SK-N-MC (cell line): Measurements from ENCODE around the gene CPT1A.

Experiments
- DNase-seq: peaks from one replicate; pipeline ENCODE4 v3.0.0-alpha.2; 2011; ENCODE audit warnings: low read depth, low spot score
- H3K27ac ChIP-seq: fragments of 200-600 bp; sonication (generic); 2 replicates; pipeline ENCODE4 v1.5.1; 2016; ENCODE audit warnings: mixed run types
- H3K36me3 ChIP-seq: fragments of 200-600 bp; sonication (generic); 2 replicates; pipeline ENCODE4 v1.6.1; 2017; ENCODE audit warnings: antibody characterized with exemption, low read length, mixed read lengths; ENCODE audit not compliant: insufficient read depth
- H3K4me3 ChIP-seq: fragments of 200-600 bp; sonication (generic); 2 replicates; pipeline ENCODE4 v1.5.1; 2016
- H3K9ac ChIP-seq: fragments of 200-600 bp; sonication (generic); 2 replicates; pipeline ENCODE4 v1.8.0; 2017; ENCODE audit warnings: mixed run types, mixed read lengths; ENCODE audit not compliant: insufficient read length
- H3K9me3 ChIP-seq: fragments of 200-600 bp; sonication (generic); 2 replicates; pipeline ENCODE4 v1.6.1; 2017; ENCODE audit warnings: low read depth, mild to moderate bottlenecking, antibody characterized with exemption, low read length, moderate library complexity, mixed read lengths
- EZH2 ChIP-seq: fragments of 200-600 bp; sonication (generic); IDR thresholded peaks from one replicate; pipeline ENCODE4 v1.6.1; 2017; ENCODE audit warnings: antibody characterized with exemption
- FOXP2 ChIP-seq: optimal IDR thresholded peaks from 2 replicates; pipeline ENCODE3; 2011; ENCODE audit warnings: mild to moderate bottlenecking, moderate library complexity; ENCODE audit not compliant: insufficient read depth; ENCODE audit errors: extremely low read length, control extremely low read depth
- POLR2AphosphoS5 ChIP-seq: IDR thresholded peaks from 2 replicates; pipeline ENCODE4 v1.6.1; 2012; ENCODE audit warnings: mild to moderate bottlenecking, low read depth, low read length, borderline replicate concordance

The CPT1A gene

GRCh38 chr11:68818181-68818580, 23.5 kb downstream of the CPT1A start:
- Histone ChIP-seq H3K27ac (no peak overlapping the region), H3K9me3 (no peaks in the 10 kb centered on the region), H3K9ac (no peak overlapping the region), H3K4me3 (no peak overlapping the region), H3K36me3 (peaks cover 34% of the 10 kb centered on the region)
- DNase-seq, result no peak
- TF ChIP-seq FOXP2 (no peak), EZH2 (no peak), POLR2AphosphoS5 (no peak)

- TF ChIP-seq FOXP2 (no peak), POLR2AphosphoS5 (no peak), EZH2 (no peak)
- H3K4me3 ChIP-seq, result no peak overlapping the region
- H3K9me3 ChIP-seq, result no peaks in the 10 kb centered on the region
- no peak overlapping the region for H3K27ac ChIP-seq
- H3K9ac ChIP-seq, result no peak overlapping the region
- DNase-seq, result no peak
- H3K36me3 ChIP-seq, result peaks cover 37% of the 10 kb centered on the region
Measured at GRCh38 chr11:68817554-68817953, 24.2 kb downstream of the CPT1A start.

GRCh38 chr11:68816917-68817419, 24.7 kb downstream of the CPT1A start:
- no peak overlapping the region for H3K27ac ChIP-seq
- H3K9ac ChIP-seq, result no peak overlapping the region
- H3K9me3 ChIP-seq, result no peaks in the 10 kb centered on the region
- no peak for DNase-seq
- TF ChIP-seq EZH2 (no peak), POLR2AphosphoS5 (no peak), FOXP2 (no peak)
- H3K36me3 ChIP-seq, result peaks cover 40% of the 10 kb centered on the region
- H3K4me3 ChIP-seq, result no peak overlapping the region

- Histone ChIP-seq H3K9me3 (no peaks in the 10 kb centered on the region), H3K9ac (no peak overlapping the region), H3K36me3 (peaks cover 46% of the 10 kb centered on the region), H3K27ac (no peak overlapping the region), H3K4me3 (no peak overlapping the region)
- no peak for DNase-seq
- TF ChIP-seq FOXP2 (no peak), EZH2 (no peak), POLR2AphosphoS5 (no peak)
Measured at GRCh38 chr11:68816251-68816776, 25.4 kb downstream of the CPT1A start.

GRCh38 chr11:68813773-68814172, 27.9 kb downstream of the CPT1A start:
- no peak for TF ChIP-seq FOXP2
- TF ChIP-seq POLR2AphosphoS5, result no peak
- TF ChIP-seq EZH2, result no peak
- Histone ChIP-seq H3K4me3 (no peak overlapping the region), H3K9ac (no peak overlapping the region), H3K27ac (no peak overlapping the region), H3K9me3 (no peaks in the 10 kb centered on the region), H3K36me3 (peaks cover 56% of the 10 kb centered on the region)
- DNase-seq, result no peak

- H3K9me3 ChIP-seq, result no peaks in the 10 kb centered on the region
- H3K27ac ChIP-seq, result no peak overlapping the region
- H3K4me3 ChIP-seq, result no peak overlapping the region
- peaks cover 63% of the 10 kb centered on the region for H3K36me3 ChIP-seq
- TF ChIP-seq EZH2, result no peak
- TF ChIP-seq POLR2AphosphoS5, result no peak
- TF ChIP-seq FOXP2, result no peak
- H3K9ac ChIP-seq, result no peak overlapping the region
- DNase-seq, result no peak
Measured at GRCh38 chr11:68812526-68812925, 29.2 kb downstream of the CPT1A start.

GRCh38 chr11:68810164-68810563, 31.6 kb downstream of the CPT1A start:
- H3K27ac ChIP-seq, result no peak overlapping the region
- H3K9me3 ChIP-seq, result no peaks in the 10 kb centered on the region
- no peak for DNase-seq
- no peak overlapping the region for H3K9ac ChIP-seq
- TF ChIP-seq EZH2, result no peak
- H3K4me3 ChIP-seq, result no peak overlapping the region
- peaks cover 60% of the 10 kb centered on the region for H3K36me3 ChIP-seq

GRCh38 chr11:68809506-68809905, 32.2 kb downstream of the CPT1A start:
- no peak for DNase-seq
- no peak overlapping the region; the same call in 1 of the 2 replicates for H3K27ac ChIP-seq
- TF ChIP-seq EZH2, result no peak
- TF ChIP-seq FOXP2, result no peak
- no peak for TF ChIP-seq POLR2AphosphoS5
- H3K36me3 ChIP-seq, result peaks cover 54% of the 10 kb centered on the region
- H3K9ac ChIP-seq, result no peak overlapping the region
- H3K9me3 ChIP-seq, result no peaks in the 10 kb centered on the region
- no peak overlapping the region for H3K4me3 ChIP-seq

GRCh38 chr11:68808787-68809186, 32.9 kb downstream of the CPT1A start:
- Histone ChIP-seq H3K9me3 (no peaks in the 10 kb centered on the region), H3K27ac (no peak overlapping the region)
- DNase-seq, result no peak

More at GRCh38 chr11:68808787-68809186, 32.9 kb downstream of the CPT1A start:
- Histone ChIP-seq H3K36me3 (peaks cover 56% of the 10 kb centered on the region), H3K4me3 (no peak overlapping the region), H3K9ac (no peak overlapping the region)
- TF ChIP-seq POLR2AphosphoS5, result no peak
- no peak for TF ChIP-seq EZH2
- no peak for TF ChIP-seq FOXP2
